Fibroblast of the aortic adventitia (primary cell): ENCODE measurements around the gene TLE7. TPM values are rescaled to one million over a fixed set of nuclear protein-coding genes. Genes with fewer than 3 reads are reported as not detected.

Source experiments
- DNase-seq: peaks from one replicate; pipeline ENCODE4 v3.0.0-alpha.2; 2010; ENCODE audit warnings: low read depth
- H3K4me3 ChIP-seq: 2 replicates; pipeline ENCODE4 v1.5.1; 2011; ENCODE audit warnings: low read depth, mild to moderate bottlenecking, control low read depth, low read length, moderate library complexity
- total RNA-seq: library from RNA; depleted of rRNA; stranded (reverse); fragments of >200 nt; gene quantifications from 2 replicates; pipeline ENCODE4 v1.2.3, GENCODE V29; 2012; ENCODE audit warnings: low replicate concordance
- TF ChIP-seq, protein P1 (sequence below): IDR thresholded peaks from 2 replicates; pipeline ENCODE4 v1.5.1; 2011; ENCODE audit warnings: mild to moderate bottlenecking, low read length, control low read depth, inconsistent platforms; ENCODE audit not compliant: insufficient read depth

Gene TLE7
- total RNA-seq, 1 donor, result not detected

- TF ChIP-seq, protein P1, sequence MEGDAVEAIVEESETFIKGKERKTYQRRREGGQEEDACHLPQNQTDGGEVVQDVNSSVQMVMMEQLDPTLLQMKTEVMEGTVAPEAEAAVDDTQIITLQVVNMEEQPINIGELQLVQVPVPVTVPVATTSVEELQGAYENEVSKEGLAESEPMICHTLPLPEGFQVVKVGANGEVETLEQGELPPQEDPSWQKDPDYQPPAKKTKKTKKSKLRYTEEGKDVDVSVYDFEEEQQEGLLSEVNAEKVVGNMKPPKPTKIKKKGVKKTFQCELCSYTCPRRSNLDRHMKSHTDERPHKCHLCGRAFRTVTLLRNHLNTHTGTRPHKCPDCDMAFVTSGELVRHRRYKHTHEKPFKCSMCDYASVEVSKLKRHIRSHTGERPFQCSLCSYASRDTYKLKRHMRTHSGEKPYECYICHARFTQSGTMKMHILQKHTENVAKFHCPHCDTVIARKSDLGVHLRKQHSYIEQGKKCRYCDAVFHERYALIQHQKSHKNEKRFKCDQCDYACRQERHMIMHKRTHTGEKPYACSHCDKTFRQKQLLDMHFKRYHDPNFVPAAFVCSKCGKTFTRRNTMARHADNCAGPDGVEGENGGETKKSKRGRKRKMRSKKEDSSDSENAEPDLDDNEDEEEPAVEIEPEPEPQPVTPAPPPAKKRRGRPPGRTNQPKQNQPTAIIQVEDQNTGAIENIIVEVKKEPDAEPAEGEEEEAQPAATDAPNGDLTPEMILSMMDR, result no peak
- H3K4me3 ChIP-seq, result no peak overlapping the region
- DNase-seq, result no peak
Observed at GRCh38 chr16:71402674-71403073, 39.2 kb downstream of the TLE7 start.

- DNase-seq, result no peak
- TF ChIP-seq, protein P1, result no peak
- no peak overlapping the region for H3K4me3 ChIP-seq
Observed at GRCh38 chr16:71402007-71402406, 39.8 kb downstream of the TLE7 start.

DNA sequence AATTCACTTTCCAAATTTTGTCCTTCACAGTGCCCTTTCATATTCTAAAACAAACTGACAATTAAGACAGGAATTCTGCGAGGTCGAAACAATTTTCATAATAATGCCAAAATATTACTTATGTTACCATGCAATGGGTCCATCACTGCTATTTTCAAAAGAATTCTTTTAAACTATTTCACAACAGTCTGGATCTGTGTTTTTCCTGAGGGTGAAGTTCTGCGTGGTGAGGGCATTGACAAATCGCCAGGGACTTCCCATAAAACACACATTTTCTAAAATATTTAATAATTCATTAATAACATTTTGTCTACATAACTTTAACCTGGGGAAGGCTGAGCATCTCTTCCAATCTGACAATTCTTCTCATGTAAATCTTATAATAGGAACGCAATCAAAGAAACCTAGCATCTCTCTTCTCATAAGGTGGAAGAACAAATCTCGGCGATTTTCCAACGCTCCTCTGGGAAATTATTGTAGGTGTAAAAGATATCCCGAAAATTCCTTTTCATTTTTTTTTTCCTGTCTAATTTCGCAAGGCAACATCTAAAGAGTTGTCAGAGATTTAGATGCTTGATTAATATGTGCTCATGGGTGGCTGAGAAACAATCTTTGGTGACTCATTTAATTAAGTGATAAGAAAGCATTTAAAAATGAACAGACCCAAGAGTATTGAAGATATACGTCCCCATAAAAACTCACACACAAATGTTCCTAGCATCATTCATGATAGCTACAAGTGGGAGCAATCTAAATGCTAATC is 41.9 kb downstream of the TLE7 start:
- DNase-seq, result no peak
- no peak overlapping the region for H3K4me3 ChIP-seq
- TF ChIP-seq, protein P1, result no peak

- TF ChIP-seq, protein P1, result no peak
- DNase-seq, result no peak
- no peak overlapping the region for H3K4me3 ChIP-seq
Observed at GRCh38 chr16:71396594-71396993, 45.3 kb downstream of the TLE7 start.

DNA sequence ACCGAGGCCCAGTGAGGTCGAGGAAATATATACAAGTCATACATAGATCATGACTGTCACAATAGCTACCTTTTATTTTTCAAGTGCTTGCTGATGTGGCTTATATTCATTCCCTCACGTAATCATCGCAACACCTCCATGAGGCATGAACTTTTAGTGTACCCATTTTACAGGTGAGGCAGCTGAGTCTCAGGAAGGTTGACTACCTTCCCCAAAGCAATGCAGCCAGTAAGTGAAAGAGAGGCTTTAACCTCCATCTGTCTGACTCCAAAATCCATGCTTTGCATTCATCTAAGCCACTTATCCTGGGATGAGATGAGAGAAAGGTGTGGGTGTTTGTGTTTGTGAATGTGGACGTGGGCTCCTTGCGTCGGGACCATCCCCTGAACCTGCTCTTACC is 52.5 kb downstream of the TLE7 start:
- no peak overlapping the region for H3K4me3 ChIP-seq
- no peak for DNase-seq
- TF ChIP-seq, protein P1, result no peak

GRCh38 chr16:71387045-71387871 is 54.6 kb downstream of the TLE7 start:
- no peak overlapping the region for H3K4me3 ChIP-seq
- no peak for DNase-seq
- TF ChIP-seq, protein P1, result no peak
